A673 (cell line): ENCODE results near the gene ZNF570. TPM values are rescaled to one million over a fixed set of nuclear protein-coding genes. Genes with fewer than 3 reads are reported as not detected.

Source experiments
- BruUV-seq: library from RNA; stranded (reverse); fragments of 400-500 nt; replicated peaks from 2 replicates; lab custom pipeline; 2021; lab: Mats Ljungman, UMichigan
- CTCF ChIA-PET: fragments of 300-600 bp; sonication (Branson Sonifier 250); formaldehyde crosslinking; loops from one replicate; lab custom pipeline; 2022; ENCODE audit warnings: antibody characterized with exemption; lab: Charles Lee
- POLR2A ChIA-PET: fragments of 300-600 bp; sonication (Branson Sonifier 250); formaldehyde crosslinking; loops from one replicate; lab custom pipeline; 2022; ENCODE audit warnings: antibody characterized with exemption; ENCODE audit not compliant: low non-redundant PET; lab: Charles Lee
- DNase-seq: peaks from one replicate; pipeline ENCODE4 v3.0.0-alpha.2; 2015; ENCODE audit warnings: low spot score
- H3K27ac ChIP-seq: fragments of 200-600 bp; sonication (generic); 2 replicates; pipeline ENCODE4 v1.5.1; 2016; ENCODE audit warnings: mixed run types, low read depth, mild to moderate bottlenecking, mixed read lengths, antibody characterized with exemption, low read length; ENCODE audit not compliant: poor library complexity, severe bottlenecking
- H3K27me3 ChIP-seq: fragments of 200-600 bp; sonication (generic); replicated peaks from 2 replicates; pipeline ENCODE4 v1.6.1; 2017; ENCODE audit warnings: mixed run types, low read depth, mild to moderate bottlenecking, mixed read lengths, antibody characterized with exemption, low read length; ENCODE audit not compliant: insufficient read depth, poor library complexity
- H3K36me3 ChIP-seq: fragments of 200-600 bp; sonication (generic); 2 replicates; pipeline ENCODE4 v1.6.1; 2016; ENCODE audit warnings: mixed run types, mild to moderate bottlenecking, mixed read lengths, antibody characterized with exemption, low read length; ENCODE audit not compliant: insufficient read depth, poor library complexity, severe bottlenecking
- H3K4me1 ChIP-seq: fragments of 200-600 bp; sonication (generic); 2 replicates; pipeline ENCODE4 v1.6.1; 2017; ENCODE audit warnings: mixed run types, mild to moderate bottlenecking, mixed read lengths, antibody characterized with exemption, low read length; ENCODE audit not compliant: insufficient read depth, poor library complexity, severe bottlenecking
- H3K4me3 ChIP-seq: fragments of 200-600 bp; sonication (generic); 2 replicates; pipeline ENCODE4 v1.5.1; 2016; ENCODE audit warnings: low read depth, mixed run types, mild to moderate bottlenecking, mixed read lengths, low read length; ENCODE audit not compliant: poor library complexity, severe bottlenecking
- H3K9me3 ChIP-seq: fragments of 200-600 bp; sonication (generic); 2 replicates; pipeline ENCODE4 v1.6.1; 2016; ENCODE audit warnings: mixed run types, low read depth, mild to moderate bottlenecking, mixed read lengths, antibody characterized with exemption, low read length; ENCODE audit not compliant: poor library complexity, severe bottlenecking
- EZH2 ChIP-seq: fragments of 200-600 bp; sonication (generic); IDR thresholded peaks from 2 replicates; pipeline ENCODE4 v1.6.1; 2017; ENCODE audit warnings: borderline replicate concordance, low read depth, mild to moderate bottlenecking, mixed read lengths, antibody characterized with exemption, low read length; ENCODE audit not compliant: poor library complexity, severe bottlenecking
- intact Hi-C: fragments of 100-400 bp; cut with micrococcal nuclease; formaldehyde crosslinking; loops from one replicate; pipeline ENCODE4 v1.10.0; 2022; ENCODE audit not compliant: unreplicated experiment
- total RNA-seq: library from RNA; stranded (reverse); gene quantifications from 2 replicates; pipeline ENCODE4 v1.2.3, GENCODE V29; 2021
- TF ChIP-seq, protein P1 (sequence below): fragments of 300-800, 200-600 bp; sonication (generic); conservative IDR thresholded peaks from 2 replicates; pipeline ENCODE4 v1.5.1; 2017; ENCODE audit warnings: low read depth, mild to moderate bottlenecking, antibody characterized with exemption, low read length, moderate library complexity, mixed read lengths

The ZNF570 gene
- total RNA-seq, 1 experiment from 2014 or later, result 5.4 TPM

GRCh38 chr19:37505958-37506386 lies 36.8 kb downstream of the ZNF570 start:
- intact Hi-C loops, result no loop called here
- TF ChIP-seq EZH2, result no peak
- TF ChIP-seq, protein P1, sequence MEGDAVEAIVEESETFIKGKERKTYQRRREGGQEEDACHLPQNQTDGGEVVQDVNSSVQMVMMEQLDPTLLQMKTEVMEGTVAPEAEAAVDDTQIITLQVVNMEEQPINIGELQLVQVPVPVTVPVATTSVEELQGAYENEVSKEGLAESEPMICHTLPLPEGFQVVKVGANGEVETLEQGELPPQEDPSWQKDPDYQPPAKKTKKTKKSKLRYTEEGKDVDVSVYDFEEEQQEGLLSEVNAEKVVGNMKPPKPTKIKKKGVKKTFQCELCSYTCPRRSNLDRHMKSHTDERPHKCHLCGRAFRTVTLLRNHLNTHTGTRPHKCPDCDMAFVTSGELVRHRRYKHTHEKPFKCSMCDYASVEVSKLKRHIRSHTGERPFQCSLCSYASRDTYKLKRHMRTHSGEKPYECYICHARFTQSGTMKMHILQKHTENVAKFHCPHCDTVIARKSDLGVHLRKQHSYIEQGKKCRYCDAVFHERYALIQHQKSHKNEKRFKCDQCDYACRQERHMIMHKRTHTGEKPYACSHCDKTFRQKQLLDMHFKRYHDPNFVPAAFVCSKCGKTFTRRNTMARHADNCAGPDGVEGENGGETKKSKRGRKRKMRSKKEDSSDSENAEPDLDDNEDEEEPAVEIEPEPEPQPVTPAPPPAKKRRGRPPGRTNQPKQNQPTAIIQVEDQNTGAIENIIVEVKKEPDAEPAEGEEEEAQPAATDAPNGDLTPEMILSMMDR, result no peak
- Histone ChIP-seq H3K4me1 (no peaks in the 10 kb centered on the region), H3K4me3 (peak overlapping the region; percentile 34), H3K36me3 (no peaks in the 10 kb centered on the region), H3K27ac (no peak overlapping the region), H3K9me3 (peaks cover 29% of the 10 kb centered on the region), H3K27me3 (no peaks in the 10 kb centered on the region)
- ChIA-PET CTCF (interaction anchor here (0.6 kb wide), 1 partner anchor 16 kb away, joined by 5 read pairs; no protein-coding TSS in a partner anchor), POLR2A (interaction anchor here (0.6 kb wide), 1 partner anchor 86 kb away, joined by 4 read pairs; no protein-coding TSS in a partner anchor)
- no peak for DNase-seq
- BruUV-seq, result no TSS peak

GRCh38 chr19:37506387-37507166 lies 37.4 kb downstream of the ZNF570 start, which contains the start of gene ZNF793:
TSS of gene ZNF793 (plus strand) at chr19:37506939. CDS start at chr19:37523440, 16,501 bp downstream.
- H3K27ac ChIP-seq, result no peak within 1 kb of the TSS
- BruUV-seq, result no TSS peak

DNA sequence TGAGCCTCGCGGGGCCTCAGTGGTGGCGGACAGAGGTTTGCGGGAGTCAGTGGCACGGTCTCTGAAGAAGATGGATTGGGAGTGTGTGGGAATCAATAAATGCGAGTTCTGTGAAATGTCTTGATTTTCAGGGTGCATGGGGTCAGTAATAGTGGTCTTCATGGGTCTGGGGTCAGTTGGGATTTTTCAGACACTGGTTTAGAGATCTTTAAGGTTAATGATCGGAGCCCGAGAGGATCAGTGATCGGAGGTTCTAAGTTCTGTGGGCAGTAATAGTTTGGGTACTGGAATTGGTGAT lies 38.0 kb downstream of the ZNF570 start:
- Histone ChIP-seq H3K27me3 (no peaks in the 10 kb centered on the region), H3K4me1 (no peaks in the 10 kb centered on the region), H3K36me3 (no peaks in the 10 kb centered on the region), H3K4me3 (peak overlapping the region; percentile 34), H3K27ac (no peak overlapping the region), H3K9me3 (peaks cover 33% of the 10 kb centered on the region)
- DNase-seq, result no peak
- no TSS peak for BruUV-seq
- intact Hi-C loops, result no loop called here
- TF ChIP-seq, protein P1, result no peak
- no peak for TF ChIP-seq EZH2
- ChIA-PET POLR2A (interaction anchor here (0.5 kb wide), 1 partner anchor 12 kb away, joined by 3 read pairs; no protein-coding TSS in a partner anchor), CTCF (no interaction called here)

More at GRCh38 chr19:37506387-37507166, 37.4 kb downstream of the ZNF570 start, which contains the start of gene ZNF793:
- H3K4me3 ChIP-seq, result peak within 1 kb of the TSS; percentile 34
- H3K36me3 ChIP-seq, result no peaks in the 10 kb centered on the region
- TF ChIP-seq, protein P1, result no peak
- TF ChIP-seq EZH2, result no peak
- intact Hi-C loops, result no loop called here
- H3K9me3 ChIP-seq, result peaks cover 33% of the 10 kb centered on the region
- ChIA-PET POLR2A (interaction anchor here (0.5 to 0.6 kb wide), 2 partner anchors 12 to 85 kb away, joined by 3 to 4 read pairs; no protein-coding TSS in a partner anchor), CTCF (interaction anchor here (0.6 kb wide), 1 partner anchor 16 kb away, joined by 5 read pairs; no protein-coding TSS in a partner anchor)
- no peaks in the 10 kb centered on the region for H3K4me1 ChIP-seq
- DNase-seq, result peak; percentile 15
- no peaks in the 10 kb centered on the region for H3K27me3 ChIP-seq
